Adipocyte (in vitro differentiated cells): ENCODE results near the gene BTBD9.

Experiments used
- DNase-seq: peaks from one replicate; pipeline ENCODE4 v3.0.0-alpha.2; 2015; ENCODE audit warnings: low read depth
- H3K27me3 ChIP-seq: replicated peaks from 2 replicates; pipeline ENCODE4 v1.7.0; 2013; ENCODE audit warnings: mild to moderate bottlenecking, low read length, moderate library complexity; ENCODE audit not compliant: control insufficient read depth, insufficient read depth
- H3K36me3 ChIP-seq: 2 replicates; pipeline ENCODE4 v1.7.0; 2013; ENCODE audit warnings: low read length, mild to moderate bottlenecking, moderate library complexity; ENCODE audit not compliant: control insufficient read depth, insufficient read depth, severe bottlenecking
- H3K4me1 ChIP-seq: 2 replicates; pipeline ENCODE4 v1.7.0; 2013; ENCODE audit warnings: mild to moderate bottlenecking, low read length, moderate library complexity; ENCODE audit not compliant: control insufficient read depth, insufficient read depth
- H3K4me3 ChIP-seq: 2 replicates; pipeline ENCODE4 v1.7.0; 2013; ENCODE audit warnings: mild to moderate bottlenecking, low read length, moderate library complexity
- H3K9ac ChIP-seq: 2 replicates; pipeline ENCODE4 v1.7.0; 2013; ENCODE audit warnings: mild to moderate bottlenecking, low read length, moderate library complexity
- H3K9me3 ChIP-seq: 2 replicates; pipeline ENCODE4 v1.7.0; 2013; ENCODE audit warnings: mild to moderate bottlenecking, low read length, moderate library complexity; ENCODE audit not compliant: control insufficient read depth

BTBD9 gene

GRCh38 chr6:38162493-38163185 is 477.1 kb downstream of the BTBD9 start:
- Histone ChIP-seq H3K36me3 (peaks cover 4% of the 10 kb centered on the region), H3K9me3 (no peaks in the 10 kb centered on the region), H3K9ac (no peak overlapping the region), H3K4me1 (peaks cover 8% of the 10 kb centered on the region), H3K4me3 (no peak overlapping the region), H3K27me3 (no peaks in the 10 kb centered on the region)
- no peak for DNase-seq

GRCh38 chr6:38161754-38162492 is 477.8 kb downstream of the BTBD9 start:
- Histone ChIP-seq H3K27me3 (no peaks in the 10 kb centered on the region), H3K4me3 (no peak overlapping the region), H3K4me1 (peaks cover 8% of the 10 kb centered on the region), H3K9me3 (no peaks in the 10 kb centered on the region), H3K9ac (no peak overlapping the region), H3K36me3 (peaks cover 4% of the 10 kb centered on the region)
- no peak for DNase-seq

- Histone ChIP-seq H3K9ac (no peak overlapping the region), H3K27me3 (no peaks in the 10 kb centered on the region), H3K4me1 (peaks cover 8% of the 10 kb centered on the region), H3K36me3 (peaks cover 4% of the 10 kb centered on the region), H3K9me3 (no peaks in the 10 kb centered on the region), H3K4me3 (no peak overlapping the region)
- no peak for DNase-seq
Observed at GRCh38 chr6:38161331-38161730, 478.4 kb downstream of the BTBD9 start.

- Histone ChIP-seq H3K9ac (no peak overlapping the region), H3K4me3 (no peak overlapping the region), H3K36me3 (peaks cover 4% of the 10 kb centered on the region), H3K4me1 (peaks cover 8% of the 10 kb centered on the region), H3K9me3 (no peaks in the 10 kb centered on the region), H3K27me3 (no peaks in the 10 kb centered on the region)
- DNase-seq, result no peak
Observed at GRCh38 chr6:38160831-38161230, 478.9 kb downstream of the BTBD9 start.

GRCh38 chr6:38159596-38159995 is 480.1 kb downstream of the BTBD9 start:
- no peak for DNase-seq

GRCh38 chr6:38158762-38159350 is 480.9 kb downstream of the BTBD9 start:
- DNase-seq, result no peak
- H3K4me1 ChIP-seq, result no peaks in the 10 kb centered on the region
- H3K36me3 ChIP-seq, result peaks cover 11% of the 10 kb centered on the region
- H3K27me3 ChIP-seq, result no peaks in the 10 kb centered on the region
- no peak overlapping the region for H3K9ac ChIP-seq
- no peak overlapping the region for H3K4me3 ChIP-seq
- H3K9me3 ChIP-seq, result no peaks in the 10 kb centered on the region

More at GRCh38 chr6:38159596-38159995, 480.1 kb downstream of the BTBD9 start:
- Histone ChIP-seq H3K9me3 (no peaks in the 10 kb centered on the region), H3K36me3 (peaks cover 7% of the 10 kb centered on the region), H3K4me1 (peaks cover under 1% of the 10 kb centered on the region), H3K4me3 (no peak overlapping the region), H3K27me3 (no peaks in the 10 kb centered on the region), H3K9ac (no peak overlapping the region)

GRCh38 chr6:38157905-38158304 is 481.8 kb downstream of the BTBD9 start:
- H3K9ac ChIP-seq, result no peak overlapping the region
- DNase-seq, result no peak
- H3K36me3 ChIP-seq, result peaks cover 19% of the 10 kb centered on the region
- H3K4me1 ChIP-seq, result no peaks in the 10 kb centered on the region
- no peaks in the 10 kb centered on the region for H3K27me3 ChIP-seq
- H3K9me3 ChIP-seq, result no peaks in the 10 kb centered on the region
- H3K4me3 ChIP-seq, result no peak overlapping the region

- Histone ChIP-seq H3K4me3 (no peak overlapping the region), H3K4me1 (no peaks in the 10 kb centered on the region), H3K9me3 (no peaks in the 10 kb centered on the region), H3K36me3 (peaks cover 29% of the 10 kb centered on the region), H3K9ac (no peak overlapping the region), H3K27me3 (no peaks in the 10 kb centered on the region)
- DNase-seq, result no peak
Observed at GRCh38 chr6:38156818-38157565, 482.7 kb downstream of the BTBD9 start.

GRCh38 chr6:38155621-38156204 is 484.0 kb downstream of the BTBD9 start:
- Histone ChIP-seq H3K9ac (no peak overlapping the region), H3K27me3 (no peaks in the 10 kb centered on the region), H3K4me1 (no peaks in the 10 kb centered on the region), H3K9me3 (no peaks in the 10 kb centered on the region), H3K4me3 (no peak overlapping the region), H3K36me3 (peaks cover 30% of the 10 kb centered on the region)
- DNase-seq, result no peak

- Histone ChIP-seq H3K4me1 (no peaks in the 10 kb centered on the region), H3K9ac (no peak overlapping the region), H3K9me3 (no peaks in the 10 kb centered on the region), H3K36me3 (peaks cover 30% of the 10 kb centered on the region), H3K4me3 (no peak overlapping the region), H3K27me3 (no peaks in the 10 kb centered on the region)
- DNase-seq, result no peak
Observed at GRCh38 chr6:38155144-38155543, 484.6 kb downstream of the BTBD9 start.

GRCh38 chr6:38154731-38155130 is 485.0 kb downstream of the BTBD9 start:
- Histone ChIP-seq H3K4me1 (no peaks in the 10 kb centered on the region), H3K36me3 (peaks cover 30% of the 10 kb centered on the region), H3K9ac (no peak overlapping the region), H3K9me3 (no peaks in the 10 kb centered on the region), H3K4me3 (no peak overlapping the region), H3K27me3 (no peaks in the 10 kb centered on the region)
- no peak for DNase-seq
